H7 (cell line): ENCODE data around the gene ICAM5. TPM values are rescaled to one million over a fixed set of nuclear protein-coding genes. Genes with fewer than 3 reads are reported as not detected.
A peak's percentile ranks its signal among the peaks of the same experiment; 100 is the strongest.
"Not testable (repeated sequence)": the region's sequence is repeated elsewhere in the genome, so short reads cannot be mapped to it uniquely, and the experiment has no call there.

ENCODE experiments used
- DNase-seq: peaks from one replicate; pipeline ENCODE4 v3.0.0; 2012
- H3K27me3 ChIP-seq: 2 replicates; pipeline ENCODE4 v1.6.0; 2011; ENCODE audit warnings: mild to moderate bottlenecking, low read length; ENCODE audit not compliant: control insufficient read depth, insufficient read depth
- H3K36me3 ChIP-seq: replicated peaks from 2 replicates; pipeline ENCODE4 v1.5.1; 2011; ENCODE audit warnings: low read length; ENCODE audit not compliant: control insufficient read depth, insufficient read depth
- H3K4me3 ChIP-seq: 2 replicates; pipeline ENCODE4 v1.5.1; 2011; ENCODE audit warnings: low read depth, mild to moderate bottlenecking, control low read depth, low read length, moderate library complexity; ENCODE audit not compliant: insufficient read depth
- total RNA-seq: library from RNA; depleted of rRNA; stranded (reverse); fragments of >200 nt; shearing (Covaris generic); gene quantifications from 2 replicates; pipeline ENCODE4 v1.2.3, GENCODE V29; 2014; rRNA removed

The ICAM5 gene
- total RNA-seq, 1 experiment from 2014 or later, result 0.83 TPM

- Histone ChIP-seq H3K36me3 (peaks cover 11% of the 10 kb centered on the region), H3K4me3 (peak overlapping the region; percentile 92), H3K27me3 (no peaks in the 10 kb centered on the region; the same call in 1 of the 2 replicates)
- peak; percentile 57 for DNase-seq
Measured at GRCh38 chr19:10333758-10334587, 44.2 kb downstream of the ICAM5 start.

DNA sequence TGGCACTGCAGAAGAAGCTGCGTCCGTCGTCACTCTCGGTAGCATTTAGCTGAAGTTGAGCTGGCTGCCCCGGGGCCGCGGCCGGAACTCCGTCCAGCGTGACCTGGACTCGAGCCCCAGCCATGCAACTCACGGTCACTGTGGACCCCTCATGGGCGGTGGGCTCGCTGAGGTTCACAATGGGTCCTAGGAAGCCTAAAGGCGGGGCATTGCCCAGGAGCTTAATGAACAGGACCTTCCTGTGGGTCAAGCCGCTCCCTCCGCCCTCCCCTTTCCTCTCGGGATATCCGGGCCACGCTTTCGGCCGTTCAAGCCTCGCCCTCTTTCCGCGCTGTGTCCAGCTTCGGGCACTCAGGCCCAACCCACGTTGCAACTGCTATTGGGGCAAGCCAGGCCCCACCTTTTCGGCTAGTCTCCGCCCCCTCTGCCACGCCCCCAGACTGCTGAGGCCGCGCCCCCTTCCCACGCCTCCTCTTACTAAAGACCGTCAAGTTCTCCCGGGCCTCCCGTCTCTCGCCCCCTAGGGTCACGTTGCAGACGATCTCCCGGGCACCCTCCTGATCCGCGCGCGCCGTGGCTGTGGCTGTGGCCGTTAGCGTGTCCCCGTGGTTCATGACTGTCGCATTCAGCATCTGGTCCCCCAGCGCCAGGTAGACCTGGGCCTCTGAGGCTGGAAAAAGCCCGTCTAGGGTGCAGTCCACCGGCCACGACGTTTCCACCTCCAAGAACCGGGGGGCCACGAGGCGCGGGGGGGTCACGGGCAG lies 45.0 kb downstream of the ICAM5 start:
- peak overlapping the region; percentile 92 for H3K4me3 ChIP-seq
- peak; percentile 96 for DNase-seq
- H3K27me3 ChIP-seq, result no peaks in the 10 kb centered on the region; the same call in 1 of the 2 replicates
- peaks cover 7% of the 10 kb centered on the region for H3K36me3 ChIP-seq

- Histone ChIP-seq H3K36me3 (peaks cover 2% of the 10 kb centered on the region), H3K4me3 (no peak overlapping the region)
- peak; percentile 76 for DNase-seq
Measured at GRCh38 chr19:10335352-10335985, 45.7 kb downstream of the ICAM5 start.

GRCh38 chr19:10336725-10337124 lies 47.0 kb downstream of the ICAM5 start:
- not testable (repeated sequence) for H3K27me3 ChIP-seq, H3K36me3 ChIP-seq

More at GRCh38 chr19:10335352-10335985, 45.7 kb downstream of the ICAM5 start:
- no peaks in the 10 kb centered on the region; the same call in 1 of the 2 replicates for H3K27me3 ChIP-seq

GRCh38 chr19:10338940-10339339 lies 49.2 kb downstream of the ICAM5 start:
- no peak overlapping the region for H3K4me3 ChIP-seq
- H3K27me3 ChIP-seq, result no peaks in the 10 kb centered on the region; the same call in 1 of the 2 replicates
- H3K36me3 ChIP-seq, result no peaks in the 10 kb centered on the region
- DNase-seq, result no peak

More at GRCh38 chr19:10336725-10337124, 47.0 kb downstream of the ICAM5 start:
- H3K4me3 ChIP-seq, DNase-seq: not testable (repeated sequence)

DNA sequence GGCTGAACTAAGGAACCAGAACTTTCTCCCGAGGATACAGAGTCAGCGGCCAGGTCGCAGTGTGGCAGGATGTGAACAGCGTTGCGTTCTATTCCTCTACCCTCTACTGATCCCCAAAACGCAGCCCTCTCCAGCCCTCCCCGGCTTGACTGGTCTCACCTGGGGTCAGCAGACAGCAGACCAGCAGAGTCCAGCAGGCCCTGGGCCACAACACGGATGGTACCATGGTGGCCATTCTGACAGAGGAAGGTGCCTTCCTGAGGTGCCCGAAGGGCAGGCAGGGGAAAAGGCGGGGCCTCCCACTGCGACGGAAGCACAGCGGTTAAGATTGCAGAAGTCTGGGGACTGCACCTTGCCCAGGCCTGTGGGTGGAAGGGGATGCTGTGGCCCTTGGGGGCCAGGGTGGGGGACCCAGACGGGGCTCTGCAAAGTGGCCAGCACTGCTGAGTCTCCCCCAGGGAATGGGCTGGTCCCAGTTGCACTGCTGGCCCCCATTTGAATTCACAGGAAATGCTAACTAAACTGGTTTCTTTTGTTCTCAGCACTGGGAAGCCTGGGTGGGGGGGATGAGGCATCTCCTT lies 49.7 kb downstream of the ICAM5 start, which contains the start of gene ICAM3:
TSS of gene ICAM3 (minus strand) at position 245 of the 581 bp plus-strand sequence. CDS start at position 235, 10 bp downstream.
- H3K27me3 ChIP-seq, result no peaks in the 10 kb centered on the region; the same call in 1 of the 2 replicates
- H3K36me3 ChIP-seq, result no peaks in the 10 kb centered on the region
- peak; percentile 56 for DNase-seq
- H3K4me3 ChIP-seq, result no peak within 1 kb of the TSS

- Histone ChIP-seq H3K27me3 (no peaks in the 10 kb centered on the region), H3K36me3 (no peaks in the 10 kb centered on the region), H3K4me3 (no peak overlapping the region)
- DNase-seq, result no peak
Measured at GRCh38 chr19:10339977-10340376, 50.2 kb downstream of the ICAM5 start.

GRCh38 chr19:10343495-10343894 lies 53.7 kb downstream of the ICAM5 start:
- Histone ChIP-seq H3K4me3 (no peak overlapping the region), H3K36me3 (no peaks in the 10 kb centered on the region), H3K27me3 (no peaks in the 10 kb centered on the region)
- no peak for DNase-seq

DNA sequence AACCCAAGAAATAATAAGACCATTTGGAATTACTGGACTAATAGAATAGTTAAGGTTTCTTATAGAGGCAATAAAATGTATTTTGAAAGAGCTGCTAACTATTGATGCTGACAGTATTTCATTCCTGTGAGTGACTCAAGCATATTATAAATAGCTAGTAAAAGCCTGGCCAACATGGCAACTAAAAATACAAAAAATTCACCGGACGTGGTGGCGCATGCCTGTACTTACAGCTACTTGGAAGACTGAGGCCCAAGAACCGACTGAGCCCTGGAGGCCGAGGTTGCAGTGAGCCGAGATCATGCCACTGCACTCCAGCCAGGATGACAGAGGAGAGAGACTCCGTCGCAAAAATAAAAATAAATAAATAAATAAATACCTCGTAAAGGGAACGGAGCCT lies 55.0 kb downstream of the ICAM5 start:
- Histone ChIP-seq H3K36me3 (no peaks in the 10 kb centered on the region), H3K27me3 (no peaks in the 10 kb centered on the region), H3K4me3 (no peak overlapping the region)
- DNase-seq, result no peak

Other genes with a start within 250 kb of the ICAM5 start
- 14.4 and 20.4 TPM in 2 replicates for gene SHFL, start 203.6 kb upstream of the ICAM5 start, total RNA-seq
- 0.15 TPM in 1 of 2 replicates, not detected in the other for gene ANGPTL6, start 187.3 kb upstream of the ICAM5 start, total RNA-seq
- gene PPAN, start 183.6 kb upstream of the ICAM5 start, total RNA-seq, result 52.9 and 54.4 TPM in 2 replicates
- 0.87 and 6.2 TPM in 2 replicates for gene P2RY11, start 178.3 kb upstream of the ICAM5 start, total RNA-seq
- gene EIF3G, start 170.1 kb upstream of the ICAM5 start, total RNA-seq, result 354 and 376 TPM in 2 replicates
- gene DNMT1, start 95.0 kb upstream of the ICAM5 start, total RNA-seq, result 128 and 129 TPM in 2 replicates
- gene S1PR2, start 58.6 kb upstream of the ICAM5 start, total RNA-seq, result 7.4 and 8.9 TPM in 2 replicates
- gene MRPL4, start 37.7 kb upstream of the ICAM5 start, total RNA-seq, result 148 and 174 TPM in 2 replicates
- 2.8 and 6.1 TPM in 2 replicates for gene ICAM1, start 18.8 kb upstream of the ICAM5 start, total RNA-seq
- 1.7 and 2.4 TPM in 2 replicates for gene ICAM4, start 3.0 kb upstream of the ICAM5 start, total RNA-seq
- gene ZGLP1, start 19.9 kb downstream of the ICAM5 start, total RNA-seq, result 0.17 and 0.85 TPM in 2 replicates
- 22.3 and 40.8 TPM in 2 replicates for gene FDX2, start 26.1 kb downstream of the ICAM5 start, total RNA-seq
- 32.2 and 36.1 TPM in 2 replicates for gene RAVER1, start 43.6 kb downstream of the ICAM5 start, total RNA-seq
- gene ICAM3, start 49.7 kb downstream of the ICAM5 start, total RNA-seq, result 15.2 and 16.1 TPM in 2 replicates
- 48.0 and 48.3 TPM in 2 replicates for gene TYK2, start 90.6 kb downstream of the ICAM5 start, total RNA-seq
- gene CDC37, start 113.6 kb downstream of the ICAM5 start, total RNA-seq, result 226 and 254 TPM in 2 replicates
- gene PDE4A, start 130.6 kb downstream of the ICAM5 start, total RNA-seq, result 2.3 and 2.6 TPM in 2 replicates
- 80.2 and 82.3 TPM in 2 replicates for gene KEAP1, start 213.4 kb downstream of the ICAM5 start, total RNA-seq
- gene S1PR5, start 227.5 kb downstream of the ICAM5 start, total RNA-seq, result 14.7 and 16.1 TPM in 2 replicates